ENCODE results near the gene MAN1C1.
"Not testable (repeated sequence)": the region's sequence is repeated elsewhere in the genome, so short reads cannot be mapped to it uniquely, and the experiment has no call there.

The MAN1C1 gene

GRCh38 chr1:25724201-25724600, 107.6 kb downstream of the MAN1C1 start:
- no peak for FAIRE-seq

- FAIRE-seq: no peak
Observed at GRCh38 chr1:25724966-25725365, 108.4 kb downstream of the MAN1C1 start.

GRCh38 chr1:25725482-25725881, 108.9 kb downstream of the MAN1C1 start:
- no peak for FAIRE-seq

- no peak for FAIRE-seq
Observed at GRCh38 chr1:25727088-25727487, 110.5 kb downstream of the MAN1C1 start.

GRCh38 chr1:25727635-25728286, 111.2 kb downstream of the MAN1C1 start:
- peak; percentile 56 for FAIRE-seq

GRCh38 chr1:25728301-25728935, 111.8 kb downstream of the MAN1C1 start:
- no peak for FAIRE-seq

- FAIRE-seq: no peak
Observed at GRCh38 chr1:25729045-25729444, 112.5 kb downstream of the MAN1C1 start.

- no peak for FAIRE-seq
Observed at GRCh38 chr1:25729790-25730644, 113.4 kb downstream of the MAN1C1 start.

GRCh38 chr1:25731148-25731547, 114.6 kb downstream of the MAN1C1 start:
- FAIRE-seq: no peak

GRCh38 chr1:25731626-25732370, 115.2 kb downstream of the MAN1C1 start:
- FAIRE-seq: no peak

GRCh38 chr1:25732821-25733220, 116.2 kb downstream of the MAN1C1 start:
- no peak for FAIRE-seq

GRCh38 chr1:25733271-25733670, 116.7 kb downstream of the MAN1C1 start:
- FAIRE-seq: no peak

- FAIRE-seq: not testable (repeated sequence)
Observed at GRCh38 chr1:25734991-25735390, 118.4 kb downstream of the MAN1C1 start.

GRCh38 chr1:25735956-25736529, 119.5 kb downstream of the MAN1C1 start:
- FAIRE-seq: no peak

GRCh38 chr1:25737130-25737529, 120.5 kb downstream of the MAN1C1 start:
- peak; percentile 80 for FAIRE-seq

- FAIRE-seq: no peak
Observed at GRCh38 chr1:25738499-25738898, 121.9 kb downstream of the MAN1C1 start.

GRCh38 chr1:25739341-25739740, 122.8 kb downstream of the MAN1C1 start:
- no peak for FAIRE-seq

- no peak for FAIRE-seq
Observed at GRCh38 chr1:25740071-25740470, 123.5 kb downstream of the MAN1C1 start.

GRCh38 chr1:25742316-25742715, 125.7 kb downstream of the MAN1C1 start:
- FAIRE-seq: no peak

- peak; percentile 83 for FAIRE-seq
Observed at GRCh38 chr1:25743164-25744139, 126.9 kb downstream of the MAN1C1 start.

GRCh38 chr1:25744140-25744581, 127.6 kb downstream of the MAN1C1 start:
- FAIRE-seq: no peak
